GM19463 (cell line): ENCODE measurements around the gene LARGE2.

Source experiments
- ATAC-seq: cut with Tn5 transposase; IDR thresholded peaks from one replicate; pipeline ENCODE4 v1.9.1; 2021; ENCODE audit warnings: mild to moderate bottlenecking, moderate library complexity; ENCODE audit not compliant: unreplicated experiment

The LARGE2 gene

DNA sequence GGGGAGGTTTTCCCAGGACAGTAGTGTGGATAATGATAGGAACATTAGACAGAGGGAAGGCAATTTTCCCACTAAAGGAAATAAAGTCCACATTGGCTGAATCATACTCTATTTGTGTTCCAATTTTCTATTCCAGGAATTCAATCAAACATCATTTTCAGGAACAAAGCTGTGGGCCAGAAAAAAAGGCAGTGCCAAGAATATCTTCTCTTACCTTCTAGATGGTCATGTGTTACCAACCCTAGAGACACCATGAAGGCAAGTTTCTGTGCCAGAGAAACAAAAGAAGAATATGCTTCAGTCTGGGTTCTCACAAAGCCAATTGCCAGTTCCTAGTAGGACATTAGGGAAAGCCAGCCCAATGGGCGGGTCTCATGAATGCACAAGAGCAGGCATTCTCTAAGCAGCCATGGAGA is 27.5 kb downstream of the LARGE2 start:
- no peak for ATAC-seq

DNA sequence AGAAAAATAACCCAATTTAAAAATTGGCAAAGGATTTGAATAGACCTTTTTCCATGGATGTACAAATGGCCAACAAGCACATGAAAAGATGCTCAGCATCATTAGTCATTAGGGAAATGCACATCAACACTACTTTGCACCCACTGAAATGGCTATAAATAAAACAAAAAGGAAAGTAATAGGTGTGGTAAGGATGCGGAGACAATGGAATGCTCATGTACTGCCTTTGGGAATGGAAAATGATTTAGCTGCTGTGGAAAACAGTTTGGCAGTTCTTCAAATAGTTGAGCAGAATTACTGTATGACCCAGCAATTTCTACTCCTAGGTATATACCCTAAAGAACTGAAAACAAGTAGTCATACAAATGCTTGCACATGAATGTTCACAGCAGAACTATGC is 37.4 kb downstream of the LARGE2 start:
- no peak for ATAC-seq

DNA sequence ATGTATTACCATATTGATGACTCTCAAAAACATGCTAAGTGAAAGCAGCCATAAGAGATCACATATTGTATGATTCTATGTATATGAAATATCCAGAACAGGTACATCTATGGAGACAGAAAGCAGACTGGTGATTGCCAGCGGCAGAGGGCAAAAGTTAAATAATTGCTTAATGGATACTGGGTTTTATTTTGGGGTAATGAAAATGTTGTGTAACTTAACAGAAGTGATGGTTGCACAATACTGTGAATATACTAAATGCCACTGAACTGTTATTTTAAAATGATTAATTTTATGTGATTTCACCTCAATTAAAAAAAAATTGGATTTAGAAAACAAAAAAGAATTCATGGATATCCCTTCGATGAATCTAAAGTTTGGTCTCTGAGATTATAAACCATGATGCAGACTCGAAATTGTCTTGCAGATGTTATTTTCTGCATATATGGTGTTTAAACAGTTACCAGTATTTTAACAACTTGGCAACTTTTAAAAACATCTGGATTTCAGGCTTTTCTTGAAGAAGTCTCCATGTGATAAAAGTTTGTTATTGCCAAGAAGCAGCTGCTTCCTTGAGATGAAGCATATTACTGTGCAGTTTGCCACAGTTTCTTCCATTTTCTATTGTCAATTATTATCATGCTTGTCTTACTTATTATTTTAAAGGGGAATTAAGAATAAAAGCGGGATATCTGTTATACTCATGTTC is 38.1 kb downstream of the LARGE2 start:
- no peak for ATAC-seq

DNA sequence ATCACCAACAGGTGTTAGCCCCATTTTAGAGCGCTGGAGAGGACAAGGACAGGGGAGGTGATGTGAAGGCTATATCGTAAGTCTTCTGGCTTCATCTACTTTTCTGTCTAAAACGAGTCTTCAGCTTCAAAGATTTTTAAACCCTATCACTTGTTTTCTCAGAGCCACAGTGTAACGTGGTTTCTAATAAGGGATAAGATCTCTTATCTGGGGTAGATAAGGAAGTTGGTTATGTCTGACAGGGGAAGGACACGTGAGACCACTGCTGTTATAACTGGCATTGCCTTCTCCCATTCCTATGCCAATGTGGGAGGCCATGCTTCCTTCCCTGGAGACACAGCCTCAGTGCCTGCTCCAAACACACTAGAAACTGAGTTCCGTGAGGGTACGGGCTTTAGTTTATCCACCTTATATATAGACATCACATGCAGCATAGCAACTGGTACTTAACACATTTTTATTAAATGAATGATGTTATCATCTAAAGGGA is 39.3 kb downstream of the LARGE2 start:
- no peak for ATAC-seq

DNA sequence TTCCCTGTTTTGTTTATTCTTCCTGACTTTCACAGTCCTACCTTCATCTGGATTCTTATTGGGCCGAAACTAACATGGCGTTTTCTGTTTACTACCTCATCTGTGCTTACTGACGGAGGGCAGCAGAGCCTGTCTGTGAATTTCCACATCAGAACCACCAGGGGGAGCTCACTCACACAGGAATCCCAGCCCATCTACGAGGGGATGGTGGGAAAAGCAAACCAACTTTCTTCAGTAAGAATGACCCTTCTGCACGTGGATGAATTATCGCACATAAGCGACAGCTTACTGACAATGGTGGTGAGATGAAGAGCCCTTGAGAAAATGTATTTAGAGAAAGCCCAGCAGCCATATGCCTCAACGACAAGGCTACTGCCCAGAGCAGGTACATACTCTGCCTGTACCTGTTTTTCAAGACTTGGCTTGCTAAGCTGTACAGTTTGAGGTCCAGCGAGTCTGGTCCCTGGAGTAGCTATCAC is 42.5 kb downstream of the LARGE2 start:
- no peak for ATAC-seq

DNA sequence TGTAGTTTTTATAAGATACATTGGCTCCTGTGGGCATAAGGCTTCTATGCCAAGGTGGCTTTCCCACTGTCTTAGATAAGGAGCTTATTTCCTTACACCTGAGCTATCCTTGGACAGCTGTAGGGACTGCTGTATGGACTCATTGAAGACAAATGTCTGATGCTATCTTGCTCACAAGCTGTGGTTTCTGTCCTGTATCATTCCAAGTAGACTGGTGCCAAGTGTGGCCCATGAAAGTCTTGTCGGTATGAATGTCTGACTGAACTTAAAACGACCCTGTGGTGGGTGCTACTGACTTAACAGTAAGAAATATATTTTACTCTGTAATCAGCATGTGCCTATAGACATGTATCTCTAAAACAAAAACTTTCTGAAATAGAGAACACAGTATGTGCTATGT is 45.0 kb downstream of the LARGE2 start:
- no peak for ATAC-seq

DNA sequence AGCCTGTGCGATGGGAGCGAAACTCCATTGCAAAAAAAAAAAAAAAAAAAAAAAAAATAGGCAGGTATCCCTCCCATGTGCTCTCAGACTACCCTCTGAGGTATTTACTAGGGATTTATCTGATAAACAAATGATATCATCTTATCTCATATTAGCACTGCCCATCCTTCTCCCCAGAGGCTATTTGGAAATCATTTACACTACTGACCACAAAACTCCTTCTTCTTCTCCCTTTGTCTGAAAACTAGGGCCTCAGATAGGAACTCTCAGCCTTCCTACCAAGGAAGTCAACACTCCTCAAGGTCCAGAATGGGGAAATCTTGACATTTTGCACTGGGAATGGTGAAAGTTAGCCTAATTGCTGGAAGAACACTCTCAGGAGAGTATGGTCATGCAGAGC is 46.4 kb downstream of the LARGE2 start:
- no peak for ATAC-seq

DNA sequence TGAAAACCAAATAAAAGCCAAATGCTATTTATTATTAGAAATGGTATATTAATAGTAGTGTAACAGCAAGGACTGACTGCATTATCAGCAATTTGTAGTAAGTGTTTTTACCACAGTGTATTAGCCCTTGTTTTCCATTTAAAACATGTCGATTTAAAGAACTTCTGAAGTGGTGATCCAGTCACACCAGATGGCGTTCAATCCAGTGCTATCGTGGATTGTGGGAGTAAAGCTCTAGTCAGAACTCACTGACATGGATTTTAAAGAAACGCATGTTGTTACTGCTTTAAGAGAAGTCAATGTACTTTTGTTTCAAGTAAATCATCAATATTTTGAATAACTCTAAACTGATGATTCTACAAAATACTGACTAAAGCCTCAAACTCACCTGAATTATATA is 51.1 kb downstream of the LARGE2 start:
- ATAC-seq: no peak

DNA sequence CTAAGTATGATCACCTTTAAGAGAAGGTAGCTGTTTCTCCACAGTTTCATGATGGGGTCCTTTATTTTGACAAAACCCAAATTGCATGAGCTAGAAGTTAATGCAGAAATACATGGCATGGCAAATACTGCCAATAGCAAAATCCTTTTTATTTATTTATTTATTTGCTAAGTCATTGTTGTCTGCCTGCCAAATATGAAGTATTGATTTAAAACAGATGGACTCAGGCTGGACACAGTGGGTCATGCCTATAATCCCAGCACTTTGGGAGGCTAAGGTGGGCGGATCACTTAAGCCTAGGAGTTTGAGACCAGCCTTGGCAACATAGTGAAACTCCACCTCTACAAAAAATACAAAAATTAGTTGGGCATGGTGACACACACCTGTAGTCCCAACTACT is 52.4 kb downstream of the LARGE2 start:
- ATAC-seq: no peak
